Activated CD4-positive, alpha-beta T cell treated with anti-CD3 and anti-CD28 coated beads for 1 hour (primary cell): Measurements from ENCODE around the gene LHFPL6.

Source experiments
- DNase-seq: peaks from one replicate; pipeline ENCODE4 v3.0.0-alpha.2; 2020

The LHFPL6 gene

DNA sequence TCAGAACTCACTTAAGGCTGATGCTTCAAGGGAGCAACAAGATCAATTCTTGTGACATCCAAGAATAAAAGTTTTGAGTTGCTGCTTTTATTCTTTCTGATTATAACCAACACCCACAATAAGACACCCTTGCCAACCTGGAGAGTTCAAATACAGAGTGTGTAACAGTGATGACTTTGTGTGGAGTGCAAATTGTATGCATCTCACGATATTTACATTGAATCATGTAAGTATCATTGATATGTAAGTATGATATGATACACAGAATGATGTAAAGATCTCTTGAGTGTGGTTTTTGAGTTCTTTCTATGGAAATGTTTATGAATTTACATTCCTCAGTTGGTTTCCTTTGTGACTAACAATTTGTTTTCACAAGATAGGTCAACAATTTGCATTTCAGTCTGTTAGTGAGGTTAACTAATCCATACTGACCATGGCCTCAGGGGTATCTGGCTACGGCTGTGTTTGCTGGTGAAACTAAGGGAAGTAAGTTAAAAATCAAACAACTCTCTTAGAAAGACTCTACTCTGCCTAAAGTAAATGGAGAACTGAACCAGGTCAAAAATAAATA, 12.4 kb downstream of the LHFPL6 start:
- DNase-seq, result no peak

DNA sequence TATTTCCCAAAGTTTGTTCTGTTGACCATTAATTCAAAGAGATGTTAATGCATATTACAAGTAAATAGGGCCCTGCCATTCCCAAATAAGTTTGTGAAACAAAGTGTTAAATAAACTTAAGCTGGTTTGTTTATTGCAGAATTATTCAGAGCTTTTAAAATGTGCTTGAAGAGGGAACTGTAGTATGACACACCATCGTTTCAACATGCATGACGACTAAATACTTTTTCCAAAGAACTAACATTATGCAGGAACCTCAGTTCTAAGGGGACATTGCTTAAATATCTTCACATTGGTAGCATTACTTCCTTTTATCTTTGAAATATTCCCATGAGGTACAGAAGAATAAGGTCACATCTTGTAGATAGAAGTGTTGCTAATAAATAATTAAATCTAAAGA, 14.6 kb downstream of the LHFPL6 start:
- no peak for DNase-seq

DNA sequence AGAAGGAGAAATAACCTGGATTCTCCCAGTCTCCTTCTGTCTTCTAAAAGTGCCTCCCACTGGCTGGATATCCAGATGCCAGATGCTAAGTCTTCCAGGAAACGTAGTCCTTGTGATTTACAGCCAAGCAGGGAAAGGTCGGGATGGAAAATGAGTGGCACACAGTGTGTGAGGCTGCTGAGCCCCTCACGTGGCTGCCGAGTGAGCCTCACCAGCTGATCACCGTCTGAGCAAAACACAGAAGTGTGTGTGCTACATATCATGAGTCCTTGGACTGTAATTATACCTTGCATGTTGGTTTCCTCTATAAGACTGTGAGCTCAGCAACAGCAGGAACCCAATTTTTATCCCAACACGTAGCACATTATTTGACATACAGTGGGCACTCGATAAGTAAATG, 15.1 kb downstream of the LHFPL6 start:
- no peak for DNase-seq

DNA sequence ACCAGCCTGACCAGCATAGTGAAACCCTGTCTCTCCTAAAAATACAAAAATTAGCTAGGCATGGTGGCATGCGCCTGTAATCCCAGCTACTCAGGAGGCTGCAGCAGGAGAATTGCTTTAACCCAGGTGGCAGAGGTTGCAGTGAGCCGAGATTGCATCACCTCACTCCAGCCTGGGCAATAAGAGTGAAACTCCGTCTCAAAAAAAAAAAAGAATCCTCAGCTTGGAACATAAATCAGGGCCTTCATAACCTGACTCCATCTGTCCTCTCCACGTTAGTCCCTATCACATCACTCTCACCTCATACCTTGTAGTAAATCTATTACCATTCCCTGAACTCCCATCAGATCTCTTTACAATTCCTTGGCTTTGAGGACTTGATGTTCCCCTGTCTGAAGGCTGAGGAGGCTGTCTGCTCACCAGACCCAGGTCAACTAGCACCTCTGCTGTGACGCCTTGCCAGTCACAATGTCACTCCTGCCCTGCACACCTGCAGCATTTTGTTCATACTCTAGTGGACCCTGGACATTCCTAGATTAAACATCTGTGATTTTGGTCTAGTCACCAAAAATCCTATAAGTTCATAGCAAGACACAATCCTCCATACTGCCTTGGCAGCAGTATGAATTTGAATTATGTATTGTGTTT, 15.9 kb downstream of the LHFPL6 start:
- DNase-seq, result no peak

DNA sequence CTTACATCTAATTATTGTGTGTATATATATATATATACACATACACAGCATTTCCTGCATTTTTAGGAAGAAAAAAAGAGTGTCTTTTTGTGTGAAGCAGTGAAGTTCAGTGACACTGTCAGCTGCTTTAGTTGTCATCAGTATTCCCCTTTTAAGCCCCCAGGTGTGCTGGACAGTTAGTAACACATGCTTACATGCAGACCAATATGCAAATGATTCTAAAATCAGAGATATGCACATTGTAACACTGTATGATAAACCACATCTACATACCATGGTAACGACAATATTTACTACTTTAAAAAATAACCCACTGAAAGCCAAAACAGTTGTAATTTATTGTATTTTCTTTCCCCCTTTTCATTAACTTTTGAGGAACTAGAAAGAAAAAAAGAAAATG, 16.8 kb downstream of the LHFPL6 start:
- DNase-seq, result no peak

DNA sequence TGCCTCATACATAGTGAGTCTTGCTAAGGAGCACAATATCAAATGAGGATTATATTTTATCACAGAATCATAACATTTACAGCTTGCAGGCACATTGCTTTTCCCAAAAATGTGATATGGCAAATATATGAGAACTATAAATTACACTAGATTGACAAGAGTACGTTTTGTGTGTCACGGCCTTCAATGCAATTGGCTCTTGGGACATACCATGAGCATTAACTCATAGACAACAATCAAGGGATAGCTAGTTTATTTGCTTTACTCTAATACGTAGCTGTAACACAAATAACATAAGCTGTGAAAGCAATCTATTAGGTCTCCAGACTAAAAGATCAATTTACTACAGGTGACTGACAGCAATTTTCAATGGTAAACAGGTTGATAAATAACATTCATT, 17.8 kb downstream of the LHFPL6 start:
- DNase-seq, result no peak

DNA sequence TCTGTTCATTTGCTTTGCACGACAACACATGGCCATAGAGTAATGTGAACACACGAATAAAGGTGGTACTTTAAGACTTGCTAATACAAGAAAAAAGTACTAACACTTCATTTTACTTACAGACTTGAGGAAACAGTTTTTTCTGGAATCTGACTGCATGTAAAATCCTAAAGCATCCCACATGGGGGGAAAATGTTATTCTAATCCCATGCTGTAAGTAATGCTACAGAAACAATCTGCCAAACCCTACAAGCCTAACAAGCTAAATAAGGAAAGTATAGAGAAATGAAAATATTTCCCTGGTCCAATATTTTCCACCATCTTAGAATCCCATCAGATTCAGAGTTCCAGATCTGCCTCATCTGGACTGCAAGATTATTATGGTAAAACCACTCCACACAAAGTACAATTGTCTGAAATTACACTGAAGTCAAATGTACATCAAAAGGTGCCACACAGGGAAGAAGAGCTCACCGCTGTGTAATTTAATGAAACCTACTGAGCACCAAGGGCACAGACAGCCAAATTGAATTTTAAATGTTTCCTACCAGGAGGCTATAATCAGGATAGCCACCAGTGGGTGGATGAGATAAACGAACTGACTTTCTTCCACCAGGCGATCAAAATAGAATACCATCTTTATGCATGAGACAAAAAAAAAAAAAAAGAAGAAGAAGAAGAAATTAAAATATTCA, 22.0 kb downstream of the LHFPL6 start:
- DNase-seq, result no peak

DNA sequence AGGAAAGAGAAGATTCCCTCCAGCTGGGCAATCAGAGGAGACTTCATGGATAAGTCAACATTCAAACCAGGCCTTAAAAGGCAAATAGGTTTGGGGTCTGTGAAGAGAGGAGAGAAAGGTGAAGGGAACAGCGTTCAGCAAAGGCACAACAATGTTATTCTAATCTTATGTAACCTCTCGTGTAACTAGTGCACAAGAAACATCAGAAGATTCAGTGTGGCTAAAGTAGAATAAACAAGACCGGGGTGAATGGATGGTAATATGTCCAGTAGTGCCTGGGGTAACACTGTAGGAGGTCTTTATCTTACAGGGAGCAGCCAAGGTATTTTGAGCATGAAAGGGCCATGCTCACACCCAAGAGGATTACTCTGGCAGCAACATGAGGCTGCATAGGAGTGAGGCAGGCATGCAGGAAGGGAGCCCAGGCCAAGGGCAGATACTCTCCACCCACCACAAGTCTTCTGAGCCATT, 24.1 kb downstream of the LHFPL6 start:
- no peak for DNase-seq

DNA sequence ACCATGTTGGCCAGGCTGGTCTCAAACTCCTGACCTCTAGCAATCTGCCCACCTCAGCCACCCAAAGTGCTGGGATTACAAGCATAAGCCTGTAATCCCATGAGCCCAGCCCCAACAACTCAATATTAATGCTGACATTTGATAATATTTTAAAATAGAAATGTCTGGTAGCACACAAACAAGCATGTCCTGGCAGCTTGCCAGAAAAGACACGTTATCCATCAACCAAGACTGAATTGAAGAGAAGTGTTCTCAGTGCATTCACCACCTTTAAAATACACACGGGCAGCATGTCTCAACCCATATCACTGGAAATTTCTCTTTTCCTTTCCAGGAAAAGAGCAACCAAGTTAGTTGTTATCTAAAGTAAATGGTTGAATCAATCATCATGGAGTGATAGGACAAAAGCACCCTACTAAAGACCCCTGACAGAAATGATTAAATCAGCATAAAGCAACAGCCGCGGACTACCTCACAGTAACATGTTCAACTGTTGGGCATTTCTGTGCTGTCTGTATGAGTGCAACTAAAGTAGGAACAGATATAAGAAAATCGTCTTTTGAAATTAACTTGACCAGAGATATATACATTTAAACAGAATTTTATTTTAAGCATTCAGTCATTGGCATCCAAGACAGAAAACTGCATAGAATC, 25.0 kb downstream of the LHFPL6 start:
- no peak for DNase-seq

DNA sequence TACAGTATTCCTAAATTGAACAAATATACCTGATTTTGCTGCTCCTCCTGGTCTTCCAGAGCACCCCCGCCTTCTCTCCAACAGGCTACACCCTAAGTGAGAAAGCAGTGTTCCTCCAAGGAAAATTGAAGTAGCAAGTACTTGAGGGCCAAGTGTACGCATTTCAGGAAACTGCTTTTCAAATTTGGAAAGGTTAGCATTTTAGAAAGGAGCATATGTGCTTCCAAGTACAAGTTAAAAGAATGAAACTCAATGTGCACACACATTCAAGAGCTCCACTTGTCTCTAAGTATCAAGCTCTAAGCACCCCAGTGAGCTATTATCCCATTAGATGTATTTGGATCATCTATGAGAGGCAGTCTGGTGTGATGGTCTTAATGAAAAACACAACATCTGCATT, 25.8 kb downstream of the LHFPL6 start:
- DNase-seq, result no peak

DNA sequence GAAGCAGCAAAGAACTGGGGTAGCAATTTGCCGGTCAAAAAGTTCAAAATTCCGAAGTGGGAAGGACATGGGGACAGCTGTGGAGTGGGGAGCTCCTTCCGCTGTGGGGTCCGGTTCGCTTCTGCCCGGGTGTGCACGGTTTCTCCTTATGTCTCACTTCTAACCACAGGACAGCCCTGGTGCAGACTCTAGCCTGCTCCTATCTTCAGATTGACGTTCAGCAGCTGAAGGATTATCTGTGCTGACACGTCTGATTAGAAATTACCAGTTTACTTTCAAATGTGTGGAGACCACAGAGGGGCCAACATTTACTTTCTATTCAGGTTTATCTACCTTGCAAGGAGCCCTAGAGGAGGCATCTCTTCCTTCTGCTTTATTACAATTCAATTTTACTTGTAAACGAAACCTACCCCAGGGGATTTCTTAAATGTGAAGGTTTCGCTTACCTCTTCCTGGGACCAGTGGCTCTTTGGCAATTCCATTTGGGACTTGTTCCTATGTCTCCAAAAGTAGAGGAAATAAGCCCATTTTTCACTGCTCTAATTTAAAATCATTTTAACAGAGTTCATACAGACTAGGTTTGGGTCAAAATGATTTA, 27.3 kb downstream of the LHFPL6 start:
- no peak for DNase-seq

DNA sequence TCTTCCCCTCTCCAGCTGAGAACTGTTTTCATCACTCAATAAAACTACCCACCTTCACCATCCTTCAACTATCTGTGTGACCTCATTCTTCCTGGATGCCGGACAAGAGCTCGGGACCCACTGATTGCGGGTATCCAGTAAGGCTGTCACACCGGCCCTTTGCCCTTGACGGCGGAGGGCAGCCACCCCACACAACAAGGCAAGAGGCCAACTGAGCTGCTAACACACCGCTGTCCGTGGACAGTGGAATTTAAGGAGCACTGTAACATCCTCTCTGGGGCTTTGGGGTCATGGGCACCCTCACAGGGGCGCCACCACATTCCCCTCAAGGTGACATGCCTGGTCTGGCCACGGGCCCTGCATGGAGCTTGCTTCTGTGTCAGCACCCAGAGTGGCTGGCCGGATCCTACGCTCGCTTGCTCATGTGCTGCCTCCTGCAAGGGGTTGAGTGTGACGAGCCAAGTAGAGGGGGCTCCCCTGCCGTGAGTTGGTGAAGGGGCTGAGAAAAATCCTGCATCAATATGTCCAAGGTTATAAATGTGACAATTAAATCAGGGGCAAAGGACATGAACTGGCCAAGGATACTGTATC, 31.4 kb downstream of the LHFPL6 start:
- DNase-seq, result no peak

DNA sequence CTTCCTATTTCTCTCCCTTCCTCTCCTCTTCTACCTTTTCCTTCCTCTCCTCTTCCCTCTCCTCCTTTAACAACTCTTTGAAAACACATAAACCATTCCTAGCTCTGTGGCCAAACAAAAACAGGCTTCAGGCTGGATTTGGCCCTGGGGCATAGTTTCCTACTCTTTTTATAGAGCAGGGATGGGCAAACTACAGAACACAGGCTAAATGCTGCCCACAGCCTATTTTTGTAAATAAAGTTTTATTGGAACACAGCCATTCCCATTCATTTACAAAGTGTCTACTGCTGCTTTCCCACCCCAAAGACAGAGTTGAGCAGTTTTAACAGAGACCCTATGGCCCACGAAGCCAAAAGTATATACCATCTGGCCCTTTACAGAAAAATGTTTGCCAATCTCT, 35.4 kb downstream of the LHFPL6 start:
- no peak for DNase-seq

DNA sequence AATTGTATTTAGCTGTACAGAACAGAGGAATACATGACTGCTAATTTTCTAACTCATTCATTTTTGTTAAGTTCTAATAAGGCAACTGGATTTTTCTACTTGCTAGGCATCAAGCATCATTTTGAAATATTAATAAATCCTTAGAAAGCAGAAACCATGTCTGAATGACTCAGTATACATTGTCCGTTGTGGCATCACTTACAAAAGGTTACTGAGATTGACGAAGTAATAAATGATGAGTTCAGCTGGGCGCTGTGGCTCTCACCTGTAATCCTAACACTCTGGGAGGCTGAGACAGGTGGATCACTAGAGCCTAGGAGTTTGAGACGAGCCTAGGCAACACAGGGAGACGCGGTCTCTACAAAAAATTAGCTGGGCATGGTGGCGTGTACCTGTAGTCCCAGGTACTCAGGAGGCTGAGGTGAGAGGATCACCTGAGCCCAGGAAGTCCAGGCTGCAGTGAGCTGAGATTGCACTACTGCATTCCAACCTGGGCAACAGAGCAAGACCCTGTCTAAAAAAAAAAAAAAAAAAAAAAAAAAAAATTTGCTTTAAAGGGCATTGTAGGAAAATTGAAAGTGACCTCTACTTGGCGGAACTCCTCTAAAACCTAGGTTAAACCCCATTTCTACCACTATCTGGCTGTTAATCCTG, 36.6 kb downstream of the LHFPL6 start:
- no peak for DNase-seq

DNA sequence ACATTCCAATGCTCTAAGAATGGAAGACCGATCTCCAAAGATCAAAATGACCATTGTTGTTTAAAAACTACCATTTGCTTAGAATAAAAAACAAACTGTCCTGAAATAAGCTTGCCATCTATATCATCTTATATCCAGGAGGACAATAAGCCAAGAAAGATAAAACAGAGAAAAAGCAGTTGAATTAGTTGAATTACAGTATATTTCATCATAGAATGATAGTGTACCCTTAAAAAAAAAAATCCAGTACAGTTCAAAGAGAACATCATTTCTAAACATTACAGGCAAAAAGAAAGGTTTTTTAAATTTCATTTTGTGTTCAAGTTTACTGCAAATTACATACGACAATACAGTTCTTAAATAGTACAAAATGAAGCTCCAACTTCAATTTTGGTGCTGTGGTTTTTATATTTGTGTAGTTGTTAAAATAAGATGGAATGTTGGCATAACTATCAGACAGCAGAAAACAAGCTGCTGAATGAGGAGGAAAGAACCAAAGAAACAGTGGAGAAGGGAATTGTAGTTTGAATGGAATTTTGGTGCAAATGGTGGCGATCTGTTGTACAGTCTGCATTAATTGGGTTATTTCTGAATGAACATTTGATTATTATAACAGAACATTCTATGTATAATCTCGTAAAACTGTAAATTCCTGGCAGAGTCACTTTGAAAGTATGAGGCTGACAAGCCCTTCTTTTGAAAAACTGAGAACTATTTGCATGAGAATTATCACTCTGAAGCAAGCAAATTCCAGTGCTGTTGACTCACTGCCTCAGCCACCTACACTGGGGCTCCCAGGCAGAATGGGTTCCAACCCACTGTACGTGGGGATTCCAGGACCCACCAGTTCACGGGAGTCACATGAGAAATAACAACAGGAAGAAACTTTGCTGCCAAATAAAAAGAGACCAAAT, 37.7 kb downstream of the LHFPL6 start:
- no peak for DNase-seq

DNA sequence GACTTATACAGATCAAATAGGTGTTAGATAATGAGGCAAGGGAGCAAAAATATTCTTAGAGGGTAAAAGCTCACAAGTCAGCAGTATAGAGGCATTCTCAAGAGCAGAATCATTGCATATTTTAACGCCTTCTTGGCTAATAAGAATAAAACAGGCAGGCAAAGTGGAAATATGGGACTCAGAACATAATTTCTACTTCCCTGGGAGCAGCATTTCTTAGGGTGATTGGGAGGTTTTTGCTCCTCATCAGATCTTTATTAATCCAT, 39.6 kb downstream of the LHFPL6 start:
- DNase-seq, result no peak

DNA sequence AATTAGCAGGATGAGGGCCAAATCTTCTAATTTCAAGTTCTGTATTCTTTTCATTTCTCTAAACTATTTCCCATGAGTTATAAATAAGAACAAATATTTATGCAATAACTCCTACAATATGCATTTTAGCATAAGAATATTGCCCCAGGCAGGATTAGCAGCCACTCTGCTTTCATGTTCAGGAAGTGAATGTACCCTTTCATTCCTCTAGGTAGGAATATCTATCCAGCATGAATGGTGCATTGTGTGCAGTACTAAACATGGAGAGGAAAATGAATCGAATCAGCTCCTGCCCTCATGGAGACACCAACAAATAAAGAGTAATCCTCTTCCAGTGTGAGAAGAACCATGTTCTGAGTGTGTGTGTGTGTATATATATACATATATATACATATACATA, 41.0 kb downstream of the LHFPL6 start:
- DNase-seq, result no peak

DNA sequence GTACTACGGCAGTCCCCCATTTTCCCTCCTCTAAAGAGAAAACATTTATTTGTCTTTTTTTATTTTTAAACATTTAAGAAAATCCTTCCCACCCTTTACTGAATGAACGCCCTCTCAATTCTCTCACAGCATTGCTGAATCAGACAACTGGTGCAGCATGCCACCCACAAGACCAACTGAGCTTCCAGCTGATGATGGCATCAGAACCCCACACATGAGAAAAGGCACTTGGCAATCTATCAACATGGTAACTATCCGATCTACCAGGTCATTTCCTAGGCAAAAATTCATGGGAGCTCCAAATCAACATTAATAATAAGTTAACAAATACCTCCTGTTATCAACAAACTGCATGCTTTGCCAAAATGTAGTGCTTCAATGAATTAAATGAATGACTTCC, 43.1 kb downstream of the LHFPL6 start:
- no peak for DNase-seq

DNA sequence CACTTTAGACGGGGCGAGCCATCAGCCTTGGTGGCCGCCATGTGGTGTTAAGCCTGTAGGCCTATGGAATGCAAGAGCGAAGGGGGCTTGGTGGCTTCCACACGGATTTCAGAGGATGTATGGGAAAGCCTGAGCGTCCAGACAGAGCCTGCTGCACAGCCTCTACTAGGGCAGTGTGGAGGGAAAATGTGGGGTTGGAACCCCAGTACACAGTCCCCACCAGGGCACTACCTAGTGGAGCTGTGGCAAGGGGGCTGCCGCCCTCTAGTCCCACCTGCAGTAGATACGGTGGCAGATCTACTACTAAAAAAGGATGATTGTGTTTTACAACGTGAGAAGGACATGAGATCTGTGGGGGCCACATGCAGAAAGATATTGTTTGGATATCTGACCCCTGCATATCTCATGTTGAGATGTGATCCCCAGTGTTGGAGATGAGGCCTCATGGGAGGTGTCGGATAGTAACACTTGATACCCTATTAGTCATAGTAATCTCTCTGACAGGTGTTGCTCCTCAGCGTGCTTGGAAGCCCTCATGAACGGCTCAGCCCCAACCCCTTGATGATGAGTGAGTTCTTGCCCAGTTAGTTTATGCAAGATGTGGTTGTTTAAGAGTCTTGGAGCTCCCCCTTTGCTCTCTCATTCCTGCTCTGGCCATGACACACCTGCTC, 45.6 kb downstream of the LHFPL6 start:
- no peak for DNase-seq

DNA sequence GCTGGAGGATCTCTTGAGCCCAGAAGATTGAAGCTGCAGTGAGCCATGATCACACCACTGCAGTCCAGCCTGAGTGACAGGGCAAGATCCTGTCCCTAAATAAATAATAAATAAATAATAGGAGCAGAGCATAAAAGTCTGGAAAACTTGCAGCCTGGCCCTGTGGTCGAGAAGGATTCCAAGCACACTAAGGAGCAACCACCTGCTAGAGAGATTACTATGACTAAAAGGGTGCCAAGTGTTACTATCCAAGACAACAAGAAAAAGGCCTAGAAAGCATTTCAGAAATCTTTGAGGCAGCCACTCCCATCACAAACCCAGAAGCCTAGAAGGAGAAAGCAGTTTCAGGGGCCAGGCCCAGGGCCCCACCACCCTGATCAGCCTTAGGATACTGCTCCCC, 46.1 kb downstream of the LHFPL6 start:
- no peak for DNase-seq

DNA sequence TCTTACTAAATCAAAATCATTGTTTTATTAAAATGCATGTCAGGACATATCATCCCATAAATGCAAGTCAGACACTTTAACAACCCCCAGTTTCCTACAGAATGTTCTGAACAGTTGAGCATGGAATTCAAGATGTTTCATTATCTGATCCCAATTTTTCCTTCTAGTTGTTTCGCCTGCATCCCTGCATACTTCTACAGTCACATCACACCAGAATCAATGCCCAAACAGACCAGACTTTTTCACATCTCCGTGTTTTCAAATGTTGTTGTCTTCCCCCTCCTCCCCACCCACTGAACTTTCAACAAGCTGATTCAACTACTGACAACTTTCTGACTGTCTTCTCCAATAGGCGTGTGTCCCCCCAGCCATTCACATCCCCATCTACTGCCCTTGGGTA, 48.6 kb downstream of the LHFPL6 start:
- no peak for DNase-seq
